Progenitor cell of endocrine pancreas (in vitro differentiated cells): ENCODE results near the gene MCM10. TPM values are rescaled to one million over a fixed set of nuclear protein-coding genes. Genes with fewer than 3 reads are reported as not detected.

Source experiments
- DNase-seq: peaks from one replicate; pipeline ENCODE4 v3.0.0; 2021; ENCODE audit warnings: low spot score; ENCODE audit not compliant: unreplicated experiment
- H3K27ac Mint-ChIP-seq: 2 replicates; pipeline ENCODE4 v1.8.0; 2021; ENCODE audit warnings: mild to moderate bottlenecking, moderate library complexity, mixed read lengths
- H3K27me3 Mint-ChIP-seq: 2 replicates; pipeline ENCODE4 v1.8.0; 2021; ENCODE audit warnings: mixed read lengths
- H3K36me3 Mint-ChIP-seq: 2 replicates; pipeline ENCODE4 v1.8.0; 2022; ENCODE audit warnings: mixed read lengths; ENCODE audit not compliant: insufficient read depth
- H3K4me1 Mint-ChIP-seq: 2 replicates; pipeline ENCODE4 v1.8.0; 2021; ENCODE audit warnings: low read depth, mixed read lengths
- H3K4me3 Mint-ChIP-seq: 2 replicates; pipeline ENCODE4 v1.8.0; 2021; ENCODE audit warnings: low read depth, mild to moderate bottlenecking, moderate library complexity, mixed read lengths
- H3K9me3 Mint-ChIP-seq: 2 replicates; pipeline ENCODE4 v1.8.0; 2021; ENCODE audit warnings: low read depth, mixed read lengths
- CTCF ChIP-seq: fragments of 200-600 bp; sonication (generic); IDR thresholded peaks from one replicate; pipeline ENCODE4 v1.5.0; 2021; ENCODE audit warnings: antibody characterized with exemption, mild to moderate bottlenecking; ENCODE audit not compliant: unreplicated experiment
- total RNA-seq: library from RNA; stranded (reverse); gene quantifications from 2 replicates; pipeline ENCODE4 v1.2.1, GENCODE V29; 2021

The MCM10 gene
- total RNA-seq, 1 donor from 2014 or later: 20.2 TPM

- Mint-ChIP-seq H3K9me3 (peaks cover 5% of the 10 kb centered on the region), H3K36me3 (no peaks in the 10 kb centered on the region)
Observed at GRCh38 chr10:13256627-13257026, 95.3 kb downstream of the MCM10 start.

GRCh38 chr10:13257621-13258140 lies 96.3 kb downstream of the MCM10 start:
- H3K4me3 Mint-ChIP-seq: no peak overlapping the region
- no peak for TF ChIP-seq CTCF
- H3K27me3 Mint-ChIP-seq: no peaks in the 10 kb centered on the region
- peaks cover 5% of the 10 kb centered on the region for H3K9me3 Mint-ChIP-seq
- DNase-seq: no peak
- no peak overlapping the region for H3K27ac Mint-ChIP-seq
- H3K4me1 Mint-ChIP-seq: no peaks in the 10 kb centered on the region
- H3K36me3 Mint-ChIP-seq: no peaks in the 10 kb centered on the region

More at GRCh38 chr10:13256627-13257026, 95.3 kb downstream of the MCM10 start:
- DNase-seq: no peak
- no peak for TF ChIP-seq CTCF
- Mint-ChIP-seq H3K4me1 (no peaks in the 10 kb centered on the region), H3K27me3 (no peaks in the 10 kb centered on the region), H3K4me3 (no peak overlapping the region), H3K27ac (no peak overlapping the region)

Other genes starting within 250 kb of the MCM10 start
- 1.1 and 1.6 TPM in 2 replicates for gene CCDC3, start 159.8 kb upstream of the MCM10 start, total RNA-seq
- gene OPTN, start 61.4 kb upstream of the MCM10 start, total RNA-seq: 6.2 and 6.8 TPM in 2 replicates
- gene UCMA, start 72.8 kb downstream of the MCM10 start, total RNA-seq: not detected in 2 replicates
- gene PHYH, start 138.5 kb downstream of the MCM10 start, total RNA-seq: 19.0 and 19.9 TPM in 2 replicates
- 117 and 127 TPM in 2 replicates for gene SEPHS1, start 186.7 kb downstream of the MCM10 start, total RNA-seq